ENCODE data around the gene MCCD1. TPM values are rescaled to one million over a fixed set of nuclear protein-coding genes. Genes with fewer than 3 reads are reported as not detected.

Gene MCCD1
- total RNA-seq, 1 experiment from 2014 or later: not detected

DNA sequence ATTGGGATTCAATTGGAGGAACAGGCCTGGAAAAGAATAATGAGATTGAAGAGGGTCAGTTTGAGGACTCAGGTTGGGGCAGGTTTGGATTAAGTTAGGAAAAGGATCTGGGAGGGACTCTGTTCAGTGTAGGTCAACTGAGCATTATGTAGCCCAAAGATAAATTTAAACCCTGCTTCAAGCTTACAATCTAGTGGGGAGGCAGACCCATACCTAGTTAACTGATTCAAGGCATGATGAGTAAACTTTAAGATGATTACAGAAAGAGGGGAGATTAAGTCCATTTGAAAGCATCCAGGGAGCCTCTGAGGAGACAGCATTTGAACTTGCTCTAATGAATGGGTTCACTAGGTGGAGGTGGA lies 31.9 kb downstream of the MCCD1 start:
- no peaks in the 10 kb centered on the region for H3K27me3 Mint-ChIP-seq (ENCODE audit: low read depth)
- H3K27ac ChIP-seq (ENCODE audit: insufficient read length, low read depth, low read length): no peak overlapping the region
- H3K4me3 Mint-ChIP-seq: no peak overlapping the region
- no peaks in the 10 kb centered on the region for H3K9me3 ChIP-seq (ENCODE audit: control insufficient read depth, low read depth, low read length)
- H3K9ac ChIP-seq (ENCODE audit: extremely low read depth, insufficient read length, low read length): no peak overlapping the region
- TF ChIP-seq, protein P1, sequence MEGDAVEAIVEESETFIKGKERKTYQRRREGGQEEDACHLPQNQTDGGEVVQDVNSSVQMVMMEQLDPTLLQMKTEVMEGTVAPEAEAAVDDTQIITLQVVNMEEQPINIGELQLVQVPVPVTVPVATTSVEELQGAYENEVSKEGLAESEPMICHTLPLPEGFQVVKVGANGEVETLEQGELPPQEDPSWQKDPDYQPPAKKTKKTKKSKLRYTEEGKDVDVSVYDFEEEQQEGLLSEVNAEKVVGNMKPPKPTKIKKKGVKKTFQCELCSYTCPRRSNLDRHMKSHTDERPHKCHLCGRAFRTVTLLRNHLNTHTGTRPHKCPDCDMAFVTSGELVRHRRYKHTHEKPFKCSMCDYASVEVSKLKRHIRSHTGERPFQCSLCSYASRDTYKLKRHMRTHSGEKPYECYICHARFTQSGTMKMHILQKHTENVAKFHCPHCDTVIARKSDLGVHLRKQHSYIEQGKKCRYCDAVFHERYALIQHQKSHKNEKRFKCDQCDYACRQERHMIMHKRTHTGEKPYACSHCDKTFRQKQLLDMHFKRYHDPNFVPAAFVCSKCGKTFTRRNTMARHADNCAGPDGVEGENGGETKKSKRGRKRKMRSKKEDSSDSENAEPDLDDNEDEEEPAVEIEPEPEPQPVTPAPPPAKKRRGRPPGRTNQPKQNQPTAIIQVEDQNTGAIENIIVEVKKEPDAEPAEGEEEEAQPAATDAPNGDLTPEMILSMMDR (conservative IDR thresholded peaks at IDR 0.05): no peak
- no peak overlapping the region for H3K4me2 ChIP-seq (ENCODE audit: insufficient read depth, insufficient read length, low read length)
- no peak for DNase-seq
- no peak overlapping the region for H2BK15ac ChIP-seq (ENCODE audit: low read depth, low read length)
- no peak overlapping the region for H2AFZ ChIP-seq (ENCODE audit: low read length)
- H2BK20ac ChIP-seq (ENCODE audit: low read depth, low read length, poor library complexity, severe bottlenecking): no peak overlapping the region
- H3K27ac Mint-ChIP-seq: peak overlapping the region in 1 of 3 experiments; percentile 26; a peak in 1 of 7 replicates
- no peak overlapping the region for H4K5ac ChIP-seq (ENCODE audit: insufficient read length, low read depth, low read length)
- H3K18ac ChIP-seq (ENCODE audit: insufficient read length, low read depth, low read length): no peak overlapping the region
- no peak overlapping the region for H3K23ac ChIP-seq (ENCODE audit: insufficient read length, low read depth, low read length)
- no peak overlapping the region for H4K8ac ChIP-seq (replicated peaks; ENCODE audit: insufficient read length, low read depth, low read length)
- no peaks in the 10 kb centered on the region for H3K79me2 ChIP-seq (ENCODE audit: insufficient read depth, low read length)
- no peaks in the 10 kb centered on the region for H3K23me2 ChIP-seq (ENCODE audit: insufficient read length, low read depth, low read length, poor library complexity, severe bottlenecking)
- no peaks in the 10 kb centered on the region for H3K27me3 ChIP-seq (ENCODE audit: insufficient read depth, low read length)
- H3K14ac ChIP-seq (ENCODE audit: insufficient read depth, low read length): no peak overlapping the region
- H2BK120ac ChIP-seq (ENCODE audit: low read depth, low read length, poor library complexity, severe bottlenecking): no peak overlapping the region
- no peak overlapping the region for H3K56ac ChIP-seq (ENCODE audit: insufficient read length, low read depth, low read length)
- H3K4me1 ChIP-seq (ENCODE audit: insufficient read depth, low read length): peaks cover 4% of the 10 kb centered on the region; the same call in 1 of the 2 replicates
- H3K4me1 Mint-ChIP-seq: peaks cover 4 to 18% of the 10 kb centered on the region in 2 experiments; a peak in 3 of 4 replicates
- no peaks in the 10 kb centered on the region for H3K79me1 ChIP-seq (ENCODE audit: insufficient read depth, low read depth, low read length, poor library complexity, severe bottlenecking)
- no peak overlapping the region for H3K4ac ChIP-seq (ENCODE audit: low read depth, low read length)
- no peaks in the 10 kb centered on the region for H4K20me1 ChIP-seq (ENCODE audit: control insufficient read depth, insufficient read depth, insufficient read length)
- H3K9me3 Mint-ChIP-seq: no peaks in the 10 kb centered on the region
- no peak overlapping the region for H3T11ph ChIP-seq (ENCODE audit: low read length)
- H4K91ac ChIP-seq (ENCODE audit: insufficient read length, low read depth, low read length): no peak overlapping the region
- H2AK5ac ChIP-seq (ENCODE audit: insufficient read length, low read length): no peak overlapping the region
- no peak overlapping the region for H2BK12ac ChIP-seq (ENCODE audit: insufficient read length, low read depth, low read length)
- H2BK5ac ChIP-seq (ENCODE audit: insufficient read length, low read length): no peak overlapping the region
- peaks cover 14 to 39% (median 26%) of the 10 kb centered on the region in 3 experiments; a peak in 6 of 7 replicates for H3K36me3 Mint-ChIP-seq (ENCODE audit: insufficient read depth in 1 of 3, low read depth in 3 of 3)

Data from H9 (cell line).